ENCODE measurements around the gene USP47. TPM values are rescaled to one million over a fixed set of nuclear protein-coding genes. Genes with fewer than 3 reads are reported as not detected.

The USP47 gene
- total RNA-seq, 2 experiments from 2014 or later, result 52.4 to 56.0 TPM

- Mint-ChIP-seq H3K27me3 (ENCODE audit: low read depth) (no peaks in the 10 kb centered on the region), H3K4me1 (ENCODE audit: low read depth) (no peaks in the 10 kb centered on the region), H3K36me3 (ENCODE audit: low read depth) (no peaks in the 10 kb centered on the region), H3K4me3 (no peak overlapping the region), H3K27ac (no peak overlapping the region), H3K9me3 (no peaks in the 10 kb centered on the region)
- intact Hi-C loops (cut with micrococcal nuclease), result no loop called here
- DNase-seq, result no peak
- CTCF ChIA-PET, result interaction anchor here (1.8 kb wide), 1 partner anchor 14 kb away, joined by 4 read pairs; no protein-coding TSS in a partner anchor
These were observed 139.6 kb downstream of the USP47 start for GRCh38 chr11:11981364-11981763.

- intact Hi-C loops (cut with micrococcal nuclease), result no loop called here
- Mint-ChIP-seq H3K4me3 (no peak overlapping the region), H3K9me3 (no peaks in the 10 kb centered on the region), H3K27ac (no peak overlapping the region), H3K4me1 (ENCODE audit: low read depth) (no peaks in the 10 kb centered on the region), H3K27me3 (ENCODE audit: low read depth) (no peaks in the 10 kb centered on the region), H3K36me3 (ENCODE audit: low read depth) (no peaks in the 10 kb centered on the region)
- DNase-seq, result no peak
- CTCF ChIA-PET, result interaction anchor here (1.8 kb wide), 1 partner anchor 15 kb away, joined by 4 read pairs; no protein-coding TSS in a partner anchor
These were observed 140.1 kb downstream of the USP47 start for GRCh38 chr11:11981840-11982239.

DNA sequence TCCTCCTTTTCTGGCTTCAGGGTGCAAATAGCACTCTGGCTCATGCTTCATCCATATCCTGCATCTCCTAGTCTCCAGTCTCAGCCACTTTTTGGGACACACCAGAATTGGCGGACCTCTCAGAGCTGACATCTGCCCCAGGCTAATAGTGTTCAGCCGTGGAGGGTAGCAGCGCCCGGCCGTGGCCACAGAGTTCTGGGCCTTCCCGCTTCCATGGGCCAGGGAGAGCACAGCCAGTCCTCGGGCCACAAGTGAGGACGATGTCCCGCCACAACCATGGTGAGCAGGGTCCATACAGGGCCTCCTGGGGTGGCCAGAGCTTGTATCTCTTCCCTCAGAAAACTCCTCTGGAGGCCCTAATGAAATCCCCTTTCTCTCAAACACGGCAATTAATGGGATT, 140.7 kb downstream of the USP47 start:
- intact Hi-C loops (cut with micrococcal nuclease), result no loop called here
- Mint-ChIP-seq H3K4me3 (no peak overlapping the region), H3K4me1 (ENCODE audit: low read depth) (peaks cover 1% of the 10 kb centered on the region), H3K9me3 (no peaks in the 10 kb centered on the region), H3K27ac (no peak overlapping the region), H3K36me3 (ENCODE audit: low read depth) (no peaks in the 10 kb centered on the region), H3K27me3 (ENCODE audit: low read depth) (no peaks in the 10 kb centered on the region)
- no peak for DNase-seq
- CTCF ChIA-PET, result interaction anchor here (0.8 to 1.8 kb wide), 2 partner anchors 15 to 811 kb away, joined by 3 to 4 read pairs; no protein-coding TSS in a partner anchor

DNA sequence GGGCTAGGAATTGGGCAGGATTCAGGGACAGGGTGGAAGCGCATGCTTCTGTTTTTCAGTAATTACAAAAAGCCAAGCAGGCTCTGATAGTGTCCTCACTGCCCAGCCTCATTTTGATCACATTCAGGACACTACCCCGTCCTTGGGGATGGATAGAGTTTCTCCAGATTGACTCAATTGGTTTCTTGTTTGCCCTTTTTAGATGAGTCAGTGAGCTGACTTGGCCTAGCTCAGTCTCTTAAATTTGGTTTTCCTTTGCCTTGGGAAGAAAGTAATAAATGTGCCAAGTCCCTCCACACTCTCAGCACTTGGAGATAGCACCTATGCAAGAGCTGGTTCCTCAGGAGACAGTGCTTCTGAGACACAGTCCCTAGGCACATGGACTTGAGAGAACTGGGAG, 141.2 kb downstream of the USP47 start:
- DNase-seq, result no peak
- Mint-ChIP-seq H3K27me3 (ENCODE audit: low read depth) (no peaks in the 10 kb centered on the region), H3K9me3 (no peaks in the 10 kb centered on the region), H3K4me1 (ENCODE audit: low read depth) (peaks cover 2% of the 10 kb centered on the region), H3K36me3 (ENCODE audit: low read depth) (no peaks in the 10 kb centered on the region), H3K4me3 (no peak overlapping the region), H3K27ac (no peak overlapping the region)
- intact Hi-C loops (cut with micrococcal nuclease), result no loop called here
- CTCF ChIA-PET, result interaction anchor here (0.8 to 1.8 kb wide), 2 partner anchors 16 to 811 kb away, joined by 3 to 4 read pairs; no protein-coding TSS in a partner anchor

- Mint-ChIP-seq H3K27ac (no peak overlapping the region), H3K27me3 (ENCODE audit: low read depth) (no peaks in the 10 kb centered on the region), H3K36me3 (ENCODE audit: low read depth) (no peaks in the 10 kb centered on the region), H3K4me3 (no peak overlapping the region), H3K4me1 (ENCODE audit: low read depth) (peaks cover 2% of the 10 kb centered on the region), H3K9me3 (no peaks in the 10 kb centered on the region)
- intact Hi-C loops (cut with micrococcal nuclease), result no loop called here
- CTCF ChIA-PET, result no interaction called here
- no peak for DNase-seq
These were observed 141.7 kb downstream of the USP47 start for GRCh38 chr11:11983427-11983826.

GRCh38 chr11:11984563-11984962, 142.8 kb downstream of the USP47 start:
- Mint-ChIP-seq H3K27ac (no peak overlapping the region), H3K9me3 (no peaks in the 10 kb centered on the region), H3K4me3 (no peak overlapping the region), H3K4me1 (ENCODE audit: low read depth) (peaks cover 2% of the 10 kb centered on the region), H3K27me3 (ENCODE audit: low read depth) (no peaks in the 10 kb centered on the region), H3K36me3 (ENCODE audit: low read depth) (no peaks in the 10 kb centered on the region)
- no peak for DNase-seq
- CTCF ChIA-PET, result no interaction called here
- intact Hi-C loops (cut with micrococcal nuclease), result no loop called here

DNA sequence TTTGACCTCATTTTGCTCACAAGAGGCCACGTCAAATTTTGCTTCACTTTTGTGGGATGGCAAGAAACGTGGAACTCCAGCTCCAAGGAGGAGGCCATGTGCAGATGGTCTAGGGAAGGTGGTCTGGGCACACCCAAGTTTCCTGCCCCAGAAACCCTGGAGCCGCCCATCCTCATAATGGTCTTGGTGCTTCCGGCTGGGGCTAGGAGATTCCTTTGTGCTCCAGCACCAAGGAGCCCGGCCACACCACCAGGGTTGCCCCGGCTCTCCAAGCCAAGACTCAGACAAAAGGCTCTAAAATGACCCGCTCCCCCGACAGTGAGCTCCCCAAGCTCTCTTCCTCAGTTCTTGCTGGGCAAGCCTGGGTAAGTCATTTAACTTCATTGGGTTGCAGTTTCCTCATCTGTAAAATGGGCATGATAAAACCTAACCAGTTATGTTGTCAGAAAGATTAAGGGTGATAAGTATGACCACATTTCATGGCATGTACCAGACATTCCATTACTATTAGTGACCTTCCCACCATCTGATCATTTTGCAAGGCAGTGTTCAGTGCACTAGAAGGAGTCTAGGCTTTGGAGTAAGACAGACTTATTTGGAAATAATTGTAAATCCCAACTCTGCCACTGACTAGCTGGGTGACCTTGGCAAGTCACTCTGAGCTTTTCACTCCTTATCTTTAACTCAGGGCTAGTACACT, 143.4 kb downstream of the USP47 start:
- Mint-ChIP-seq H3K36me3 (ENCODE audit: low read depth) (no peaks in the 10 kb centered on the region), H3K4me1 (ENCODE audit: low read depth) (peaks cover 2% of the 10 kb centered on the region), H3K27me3 (ENCODE audit: low read depth) (no peaks in the 10 kb centered on the region), H3K4me3 (no peak overlapping the region), H3K9me3 (no peaks in the 10 kb centered on the region), H3K27ac (no peak overlapping the region)
- no peak for DNase-seq
- intact Hi-C loops (cut with micrococcal nuclease), result no loop called here
- CTCF ChIA-PET, result interaction anchor here (1.1 kb wide), 1 partner anchor 60 kb away, joined by 3 read pairs; no protein-coding TSS in a partner anchor

- H3K4me1 Mint-ChIP-seq (ENCODE audit: low read depth), result peaks cover 2% of the 10 kb centered on the region
- no peak for DNase-seq
- intact Hi-C loops (cut with micrococcal nuclease), result no loop called here
- H3K27ac Mint-ChIP-seq, result no peak overlapping the region
- no peak overlapping the region for H3K4me3 Mint-ChIP-seq
- no peaks in the 10 kb centered on the region for H3K9me3 Mint-ChIP-seq
- no peaks in the 10 kb centered on the region for H3K36me3 Mint-ChIP-seq (ENCODE audit: low read depth)
- no peaks in the 10 kb centered on the region for H3K27me3 Mint-ChIP-seq (ENCODE audit: low read depth)
- CTCF ChIA-PET, result interaction anchor here (1.1 kb wide), 1 partner anchor 59 kb away, joined by 3 read pairs; no protein-coding TSS in a partner anchor
These were observed 144.5 kb downstream of the USP47 start for GRCh38 chr11:11985954-11986949.

DNA sequence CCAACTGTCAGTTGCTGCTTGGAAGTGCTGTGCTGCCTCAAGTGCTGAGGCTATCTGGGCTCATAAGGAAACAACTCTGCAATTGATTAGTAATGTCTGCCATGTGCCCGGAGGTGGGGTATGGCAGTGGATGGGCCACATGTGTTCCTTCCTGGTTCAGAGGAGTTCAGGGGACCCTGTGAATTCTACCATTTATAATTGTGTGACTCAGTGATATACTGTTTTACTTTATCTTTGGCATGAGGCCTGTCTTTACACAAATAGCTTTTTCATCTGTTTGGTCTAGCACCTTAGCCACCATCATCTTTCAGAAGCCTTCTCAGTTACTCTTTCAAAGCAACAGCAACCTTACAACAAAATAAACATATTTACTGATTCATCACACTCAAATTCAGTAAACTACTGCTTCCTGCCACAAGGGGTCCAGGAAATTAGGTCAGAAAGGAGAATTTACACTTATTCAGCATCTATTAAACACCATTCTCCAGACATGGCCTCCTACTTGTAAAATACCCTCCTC, 145.8 kb downstream of the USP47 start:
- no peaks in the 10 kb centered on the region for H3K27me3 Mint-ChIP-seq (ENCODE audit: low read depth)
- no peak for DNase-seq
- CTCF ChIA-PET, result no interaction called here
- no peak overlapping the region for H3K4me3 Mint-ChIP-seq
- H3K36me3 Mint-ChIP-seq (ENCODE audit: low read depth), result no peaks in the 10 kb centered on the region
- H3K4me1 Mint-ChIP-seq (ENCODE audit: low read depth), result peaks cover 2% of the 10 kb centered on the region
- H3K27ac Mint-ChIP-seq, result no peak overlapping the region
- intact Hi-C loops (cut with micrococcal nuclease), result no loop called here
- no peaks in the 10 kb centered on the region for H3K9me3 Mint-ChIP-seq

DNA sequence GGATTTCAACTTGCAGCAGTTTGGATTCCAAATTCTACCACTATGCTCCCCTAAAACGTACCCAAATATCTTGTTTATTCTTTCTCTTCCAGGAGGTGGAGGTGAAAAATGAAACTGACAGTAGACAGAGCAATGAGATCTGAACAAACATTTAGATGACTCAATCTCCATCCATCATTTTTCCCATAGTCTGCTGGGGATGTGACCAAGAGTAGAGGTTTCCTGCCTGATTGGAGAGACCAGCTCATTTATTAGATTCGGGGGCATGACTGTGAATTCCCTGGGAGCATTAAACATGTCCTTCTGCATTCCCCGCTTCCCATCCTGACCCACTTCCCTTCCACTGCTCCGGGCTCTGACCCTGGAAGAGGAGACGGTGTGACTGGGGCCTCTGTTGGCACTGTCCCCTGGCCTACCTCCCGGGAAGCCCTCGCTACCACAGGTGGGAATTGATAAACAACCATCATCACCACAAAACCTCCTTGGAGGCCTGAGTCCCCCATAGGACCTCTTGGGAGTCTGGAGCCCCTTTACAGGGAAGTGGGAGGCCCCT, 146.4 kb downstream of the USP47 start:
- no peaks in the 10 kb centered on the region for H3K9me3 Mint-ChIP-seq
- no peak for DNase-seq
- CTCF ChIA-PET, result no interaction called here
- H3K27me3 Mint-ChIP-seq (ENCODE audit: low read depth), result no peaks in the 10 kb centered on the region
- peaks cover 2% of the 10 kb centered on the region for H3K4me1 Mint-ChIP-seq (ENCODE audit: low read depth)
- H3K4me3 Mint-ChIP-seq, result no peak overlapping the region
- H3K27ac Mint-ChIP-seq, result no peak overlapping the region
- no peaks in the 10 kb centered on the region for H3K36me3 Mint-ChIP-seq (ENCODE audit: low read depth)
- intact Hi-C loops (cut with micrococcal nuclease), result no loop called here

DNA sequence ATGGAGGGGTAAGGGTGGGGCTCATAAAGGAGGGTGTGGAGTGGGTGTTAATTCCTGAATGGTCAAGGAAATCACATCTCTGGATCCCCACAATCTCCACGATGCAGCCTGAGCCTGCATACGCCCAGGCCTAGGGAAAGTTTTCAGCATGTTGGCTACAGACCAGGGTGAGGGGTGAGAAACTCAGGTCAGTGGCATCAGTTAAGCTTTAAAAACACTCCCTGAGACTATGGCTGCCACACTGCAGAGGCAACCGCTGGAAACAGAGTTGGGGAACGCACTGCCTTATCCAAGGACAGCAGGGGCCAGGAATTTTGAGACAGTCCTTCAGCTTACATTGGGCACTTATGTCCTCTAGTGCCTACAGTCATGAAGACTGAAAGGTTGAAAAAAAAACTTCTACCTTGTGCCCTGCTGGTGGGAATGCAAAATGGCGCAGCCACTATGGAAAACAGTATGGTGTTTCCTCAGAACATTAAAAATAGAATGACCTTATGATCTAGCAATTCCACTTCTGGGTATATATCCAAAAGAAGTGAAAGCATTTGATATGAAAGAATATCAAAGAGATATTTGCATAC, 147.0 kb downstream of the USP47 start:
- Mint-ChIP-seq H3K9me3 (no peaks in the 10 kb centered on the region), H3K4me1 (ENCODE audit: low read depth) (peaks cover 2% of the 10 kb centered on the region), H3K36me3 (ENCODE audit: low read depth) (no peaks in the 10 kb centered on the region), H3K27me3 (ENCODE audit: low read depth) (no peaks in the 10 kb centered on the region), H3K4me3 (no peak overlapping the region), H3K27ac (no peak overlapping the region)
- CTCF ChIA-PET, result no interaction called here
- DNase-seq, result no peak
- intact Hi-C loops (cut with micrococcal nuclease), result no loop called here

Measured in activated naive CD4-positive, alpha-beta T cell treated with anti-CD3 and anti-CD28 coated beads for 36 hours (primary cell).